ENCODE results near the gene SLF2. TPM values are rescaled to one million over a fixed set of nuclear protein-coding genes. Genes with fewer than 3 reads are reported as not detected.

The SLF2 gene
- total and polyA plus RNA-seq, 11 donors = 7.5 to 26.9 (median 16.2) TPM

DNA sequence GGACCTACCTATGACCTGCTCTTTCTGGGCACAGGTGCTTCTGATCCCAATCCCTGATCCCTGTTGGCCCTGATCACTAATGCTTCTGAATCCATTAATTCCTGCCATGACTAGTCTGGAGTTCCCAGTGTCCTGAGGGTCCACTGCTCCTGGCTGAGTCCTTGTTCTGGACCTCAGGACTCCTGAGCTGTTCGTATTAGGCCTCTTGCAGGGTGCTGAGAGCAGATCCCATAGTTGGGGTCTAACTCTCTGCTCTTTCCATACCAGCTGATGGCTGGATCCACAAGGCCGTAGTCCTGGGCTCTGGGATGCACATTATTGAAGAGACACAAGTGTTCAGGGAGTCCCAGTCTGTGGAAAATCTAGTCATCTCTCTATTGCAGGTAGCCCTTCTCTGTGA is 67.5 kb downstream of the SLF2 start:
- DNase-seq (peak in 1 of 5 donors; percentile 3), ATAC-seq (no peak)
- peaks cover 0 to 70% (median 44%) of the 10 kb centered on the region in 9 donors for H3K36me3 ChIP-seq
- H3K27ac ChIP-seq = no peak overlapping the region
- no peak overlapping the region for H3K4me3 ChIP-seq
- intact Hi-C loops (cut with DNase I) = no loop called here
- H3K27me3 ChIP-seq = no peaks in the 10 kb centered on the region
- peaks cover 0 to under 1% (median 0%) of the 10 kb centered on the region in 12 donors for H3K4me1 ChIP-seq
- H3K9me3 ChIP-seq = no peaks in the 10 kb centered on the region
- TF ChIP-seq, protein P1, sequence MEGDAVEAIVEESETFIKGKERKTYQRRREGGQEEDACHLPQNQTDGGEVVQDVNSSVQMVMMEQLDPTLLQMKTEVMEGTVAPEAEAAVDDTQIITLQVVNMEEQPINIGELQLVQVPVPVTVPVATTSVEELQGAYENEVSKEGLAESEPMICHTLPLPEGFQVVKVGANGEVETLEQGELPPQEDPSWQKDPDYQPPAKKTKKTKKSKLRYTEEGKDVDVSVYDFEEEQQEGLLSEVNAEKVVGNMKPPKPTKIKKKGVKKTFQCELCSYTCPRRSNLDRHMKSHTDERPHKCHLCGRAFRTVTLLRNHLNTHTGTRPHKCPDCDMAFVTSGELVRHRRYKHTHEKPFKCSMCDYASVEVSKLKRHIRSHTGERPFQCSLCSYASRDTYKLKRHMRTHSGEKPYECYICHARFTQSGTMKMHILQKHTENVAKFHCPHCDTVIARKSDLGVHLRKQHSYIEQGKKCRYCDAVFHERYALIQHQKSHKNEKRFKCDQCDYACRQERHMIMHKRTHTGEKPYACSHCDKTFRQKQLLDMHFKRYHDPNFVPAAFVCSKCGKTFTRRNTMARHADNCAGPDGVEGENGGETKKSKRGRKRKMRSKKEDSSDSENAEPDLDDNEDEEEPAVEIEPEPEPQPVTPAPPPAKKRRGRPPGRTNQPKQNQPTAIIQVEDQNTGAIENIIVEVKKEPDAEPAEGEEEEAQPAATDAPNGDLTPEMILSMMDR (IDR thresholded peaks at IDR 0.05) = no peak
- TF ChIP-seq POLR2A (IDR thresholded peaks at IDR 0.05) = no peak
- 90 to 97% (median 92%) methylated on average over 2 of the region's 2 CpGs for WGBS, 4 donors

DNA sequence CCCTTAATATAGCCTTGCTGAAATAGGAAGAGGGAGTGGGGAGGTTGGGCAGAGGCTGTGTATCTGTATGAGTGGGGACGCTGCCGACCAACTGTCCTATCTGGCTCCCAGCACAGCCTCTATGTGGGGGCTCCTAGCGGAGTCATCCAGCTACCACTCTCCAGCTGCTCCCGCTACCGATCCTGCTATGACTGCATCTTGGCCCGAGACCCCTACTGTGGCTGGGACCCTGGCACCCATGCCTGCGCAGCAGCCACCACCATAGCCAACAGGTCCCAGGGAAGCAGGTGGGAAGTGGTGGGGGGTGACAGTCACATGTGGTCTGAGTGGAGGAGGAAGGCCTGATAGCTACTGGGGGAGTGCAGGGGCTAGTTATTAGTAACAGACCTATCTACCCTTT is 67.9 kb downstream of the SLF2 start:
- peaks cover 0 to 5% (median 0%) of the 10 kb centered on the region in 12 donors for H3K4me1 ChIP-seq
- intact Hi-C loops (cut with DNase I) = no loop called here
- no peaks in the 10 kb centered on the region for H3K27me3 ChIP-seq
- DNase-seq (peak in 1 of 5 donors; percentile 9), ATAC-seq (no peak)
- no peak overlapping the region for H3K4me3 ChIP-seq
- peaks cover 0 to 74% (median 44%) of the 10 kb centered on the region in 9 donors for H3K36me3 ChIP-seq
- 90 to 94% (median 93%) methylated on average over 5 to 7 of the region's 7 CpGs for WGBS, 4 donors
- no peak overlapping the region for H3K27ac ChIP-seq
- TF ChIP-seq, protein P1 (IDR thresholded peaks at IDR 0.05) = no peak
- no peak for TF ChIP-seq POLR2A (IDR thresholded peaks at IDR 0.05)
- H3K9me3 ChIP-seq = no peaks in the 10 kb centered on the region

DNA sequence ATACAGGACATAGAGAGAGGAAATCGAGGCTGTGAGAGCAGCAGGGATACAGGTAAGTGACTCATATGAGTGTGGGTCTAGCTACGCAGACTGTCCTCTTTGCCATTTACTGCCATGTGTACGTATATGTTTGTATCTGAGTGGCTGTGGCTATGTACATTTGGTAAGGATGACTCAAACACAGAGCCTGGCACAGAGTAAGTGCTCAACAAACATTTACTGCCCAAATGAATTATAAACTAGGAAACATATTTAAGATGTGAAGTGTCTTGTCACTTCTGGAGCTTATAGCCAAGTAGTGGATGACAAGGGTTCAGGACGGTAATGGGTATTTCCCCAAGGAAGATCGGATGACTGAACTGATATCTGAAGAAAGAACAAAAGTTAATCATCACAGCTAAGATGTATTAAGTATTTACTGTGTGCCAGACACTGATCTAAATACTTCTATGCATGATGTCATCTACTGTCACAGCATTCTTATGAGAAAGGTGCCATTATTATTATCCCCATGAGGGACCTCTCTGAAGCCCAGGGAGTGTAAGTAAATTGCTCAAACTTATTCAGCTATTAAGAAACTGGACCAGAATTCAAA is 68.5 kb downstream of the SLF2 start:
- Histone ChIP-seq H3K4me1 (peaks cover 0 to 10% (median 5%) of the 10 kb centered on the region in 12 donors), H3K27me3 (no peaks in the 10 kb centered on the region), H3K36me3 (peaks cover 0 to 77% (median 44%) of the 10 kb centered on the region in 9 donors), H3K9me3 (no peaks in the 10 kb centered on the region), H3K27ac (no peak overlapping the region), H3K4me3 (no peak overlapping the region)
- intact Hi-C loops (cut with DNase I) = no loop called here
- 89 to 95% (median 91%) methylated on average over 5 of the region's 5 CpGs for WGBS, 4 donors
- ATAC-seq = no peak
- TF ChIP-seq POLR2A (IDR thresholded peaks at IDR 0.05) = no peak
- TF ChIP-seq, protein P1 (IDR thresholded peaks at IDR 0.05) = no peak
- DNase-seq = peak in 1 of 5 donors; percentile 2

DNA sequence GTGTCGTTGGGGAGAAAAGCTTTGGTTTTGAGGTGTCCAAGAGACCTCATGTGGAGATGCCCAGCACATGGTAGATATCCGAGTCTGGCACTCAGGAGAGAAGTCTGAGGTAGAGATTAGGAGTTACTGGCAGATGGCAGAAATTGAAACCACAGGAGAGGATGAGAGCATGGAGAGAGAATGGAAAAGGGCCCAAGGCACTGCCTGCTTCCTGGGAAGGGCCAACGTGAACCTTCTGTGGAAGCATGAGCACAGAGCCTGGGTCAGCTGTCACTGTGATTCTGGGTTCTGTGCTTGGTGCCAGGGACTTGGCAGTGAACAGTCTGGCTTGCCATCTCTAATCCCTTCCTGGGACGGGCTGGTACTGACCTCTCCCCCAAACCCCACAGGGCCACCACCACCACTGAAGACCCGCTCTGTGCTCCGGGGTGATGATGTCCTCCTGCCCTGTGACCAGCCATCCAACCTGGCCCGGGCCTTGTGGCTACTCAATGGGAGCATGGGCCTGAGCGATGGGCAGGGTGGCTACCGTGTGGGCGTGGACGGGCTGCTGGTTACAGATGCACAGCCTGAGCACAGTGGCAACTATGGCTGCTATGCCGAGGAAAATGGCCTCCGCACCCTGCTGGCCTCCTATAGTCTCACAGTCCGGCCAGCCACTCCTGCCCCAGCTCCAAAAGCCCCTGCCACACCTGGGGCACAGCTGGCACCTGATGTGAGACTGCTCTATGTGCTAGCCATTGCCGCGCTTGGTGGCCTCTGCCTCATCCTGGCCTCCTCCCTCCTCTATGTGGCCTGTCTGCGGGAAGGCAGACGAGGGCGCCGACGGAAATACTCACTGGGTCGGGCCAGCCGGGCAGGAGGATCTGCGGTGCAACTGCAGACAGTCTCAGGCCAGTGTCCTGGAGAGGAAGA is 70.4 kb downstream of the SLF2 start:
- Histone ChIP-seq H3K4me1 (peaks cover 0 to 23% (median 17%) of the 10 kb centered on the region in 12 donors), H3K9me3 (no peaks in the 10 kb centered on the region), H3K4me3 (no peak overlapping the region), H3K36me3 (peaks cover 0 to 71% (median 44%) of the 10 kb centered on the region in 9 donors), H3K27ac (no peak overlapping the region), H3K27me3 (no peaks in the 10 kb centered on the region)
- ATAC-seq = no peak
- peak in 1 of 5 donors; percentile 4 for DNase-seq
- intact Hi-C loops (cut with DNase I) = no loop called here
- 86 to 89% (median 89%) methylated on average over 16 to 24 of the region's 24 CpGs for WGBS, 4 donors
- TF ChIP-seq, protein P1 (IDR thresholded peaks at IDR 0.05) = no peak
- no peak for TF ChIP-seq POLR2A (IDR thresholded peaks at IDR 0.05)
